Tibial nerve (tissue), 4 donors: Measurements from ENCODE around the gene TAF11L14.
"Not testable (repeated sequence)": the region's sequence is repeated elsewhere in the genome, so short reads cannot be mapped to it uniquely, and the experiment has no call there.

Experiments
- EP300 ChIP-seq, 2 donors: sonication (generic); formaldehyde crosslinking; IDR thresholded peaks; one replicate each; pipeline ENCODE4 v1.6.1; 2017; ENCODE audit warnings: antibody characterized with exemption in 2 of 2, mild to moderate bottlenecking in 1 of 2
- POLR2A ChIP-seq, 2 donors: fragments of 450-650 bp; IDR thresholded peaks; one replicate each; pipeline ENCODE4 v1.6.1; 2017; ENCODE audit warnings: antibody characterized with exemption in 2 of 2, mild to moderate bottlenecking in 2 of 2, moderate library complexity in 2 of 2
- TF ChIP-seq, protein P1 (sequence below), 5 experiments: fragments of 200-600 bp in 3 of 5; fragments of 450-650 bp in 2 of 5; sonication (generic) in 3 of 5; IDR thresholded peaks; one replicate each; pipeline ENCODE4 v1.5.1; 2016 to 2019; ENCODE audit warnings: antibody characterized with exemption in 5 of 5, mild to moderate bottlenecking in 3 of 5, moderate library complexity in 2 of 5

DNA sequence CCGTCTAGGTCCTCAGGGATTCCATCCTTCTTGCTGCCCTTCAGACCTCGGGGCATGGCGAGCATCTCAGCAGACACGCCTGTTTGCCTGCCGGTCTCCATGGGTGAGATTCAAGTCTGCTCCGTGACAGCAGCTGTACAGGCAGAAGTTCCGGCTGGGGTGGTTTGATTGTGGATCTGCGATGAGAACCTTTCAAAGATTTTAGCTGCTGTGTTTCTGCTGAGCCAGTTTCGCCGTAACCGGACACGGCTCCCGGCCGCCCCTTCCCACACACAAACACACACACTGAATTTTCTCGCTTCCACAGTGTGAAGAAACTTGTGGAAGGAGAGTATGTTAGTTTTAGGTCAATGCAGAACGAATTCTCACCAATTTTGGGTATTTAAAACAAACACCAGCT, 48.6 kb upstream of the TAF11L14 start, which contains the start of gene TAF11L7:
- TF ChIP-seq EP300, POLR2A (IDR thresholded peaks at IDR 0.05): not testable (repeated sequence)
- TF ChIP-seq, protein P1, sequence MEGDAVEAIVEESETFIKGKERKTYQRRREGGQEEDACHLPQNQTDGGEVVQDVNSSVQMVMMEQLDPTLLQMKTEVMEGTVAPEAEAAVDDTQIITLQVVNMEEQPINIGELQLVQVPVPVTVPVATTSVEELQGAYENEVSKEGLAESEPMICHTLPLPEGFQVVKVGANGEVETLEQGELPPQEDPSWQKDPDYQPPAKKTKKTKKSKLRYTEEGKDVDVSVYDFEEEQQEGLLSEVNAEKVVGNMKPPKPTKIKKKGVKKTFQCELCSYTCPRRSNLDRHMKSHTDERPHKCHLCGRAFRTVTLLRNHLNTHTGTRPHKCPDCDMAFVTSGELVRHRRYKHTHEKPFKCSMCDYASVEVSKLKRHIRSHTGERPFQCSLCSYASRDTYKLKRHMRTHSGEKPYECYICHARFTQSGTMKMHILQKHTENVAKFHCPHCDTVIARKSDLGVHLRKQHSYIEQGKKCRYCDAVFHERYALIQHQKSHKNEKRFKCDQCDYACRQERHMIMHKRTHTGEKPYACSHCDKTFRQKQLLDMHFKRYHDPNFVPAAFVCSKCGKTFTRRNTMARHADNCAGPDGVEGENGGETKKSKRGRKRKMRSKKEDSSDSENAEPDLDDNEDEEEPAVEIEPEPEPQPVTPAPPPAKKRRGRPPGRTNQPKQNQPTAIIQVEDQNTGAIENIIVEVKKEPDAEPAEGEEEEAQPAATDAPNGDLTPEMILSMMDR (IDR thresholded peaks at IDR 0.05): not testable (repeated sequence)
